ENCODE data around the gene CHMP4B.

Gene CHMP4B, protein sequence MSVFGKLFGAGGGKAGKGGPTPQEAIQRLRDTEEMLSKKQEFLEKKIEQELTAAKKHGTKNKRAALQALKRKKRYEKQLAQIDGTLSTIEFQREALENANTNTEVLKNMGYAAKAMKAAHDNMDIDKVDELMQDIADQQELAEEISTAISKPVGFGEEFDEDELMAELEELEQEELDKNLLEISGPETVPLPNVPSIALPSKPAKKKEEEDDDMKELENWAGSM

GRCh38 chr20:33810885-33811775 lies at the start of gene CHMP4B:
Gene CHMP4B, plus strand, starts transcription at chr20:33811348. Its CDS starts 121 bp downstream, at chr20:33811469.
- peak; percentile 99 for DNase-seq

- no peak for DNase-seq
These were observed 49.4 kb upstream of the CHMP4B start for GRCh38 chr20:33761698-33762250.

DNA sequence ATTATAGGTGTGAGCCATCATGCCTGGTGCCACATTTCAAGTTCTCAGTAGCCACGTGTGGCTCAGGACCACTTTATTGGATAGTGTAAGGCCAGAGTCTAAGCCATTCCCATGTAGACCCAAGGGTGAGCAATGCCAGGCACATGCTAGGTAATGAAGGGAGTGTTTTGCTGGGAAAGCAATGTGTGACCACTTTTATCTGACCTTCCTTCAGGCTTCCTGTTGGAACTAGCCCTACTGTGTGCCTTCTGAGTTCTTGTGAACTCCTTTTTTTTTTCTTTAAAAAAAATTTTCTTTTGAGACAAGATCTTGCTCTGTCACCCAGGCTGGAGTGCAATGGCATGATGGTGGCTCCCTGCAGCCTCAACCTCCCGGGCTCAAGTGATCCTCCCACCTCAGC lies 46.0 kb upstream of the CHMP4B start:
- DNase-seq, result no peak

GRCh38 chr20:33765592-33765991 lies 45.6 kb upstream of the CHMP4B start:
- no peak for DNase-seq

DNA sequence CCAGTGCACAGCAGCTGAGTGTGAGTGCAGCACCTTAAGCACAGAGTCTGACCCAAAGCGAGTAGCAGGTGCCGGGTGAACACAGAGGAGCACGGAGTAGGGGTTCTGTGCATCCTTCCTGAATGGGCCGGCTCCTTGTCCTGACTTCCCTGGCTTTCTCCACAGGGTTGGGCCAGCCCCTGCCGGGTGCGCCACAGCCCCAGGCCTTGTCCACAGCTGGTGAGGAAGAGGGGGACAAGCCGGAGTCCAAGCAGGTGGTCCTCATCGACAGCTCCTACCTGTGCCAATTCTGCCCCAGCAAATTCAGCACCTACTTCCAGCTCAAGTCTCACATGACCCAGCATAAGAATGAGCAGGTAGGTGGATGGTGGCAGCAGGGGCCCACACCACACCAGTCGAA lies 44.5 kb upstream of the CHMP4B start:
- no peak for DNase-seq

DNA sequence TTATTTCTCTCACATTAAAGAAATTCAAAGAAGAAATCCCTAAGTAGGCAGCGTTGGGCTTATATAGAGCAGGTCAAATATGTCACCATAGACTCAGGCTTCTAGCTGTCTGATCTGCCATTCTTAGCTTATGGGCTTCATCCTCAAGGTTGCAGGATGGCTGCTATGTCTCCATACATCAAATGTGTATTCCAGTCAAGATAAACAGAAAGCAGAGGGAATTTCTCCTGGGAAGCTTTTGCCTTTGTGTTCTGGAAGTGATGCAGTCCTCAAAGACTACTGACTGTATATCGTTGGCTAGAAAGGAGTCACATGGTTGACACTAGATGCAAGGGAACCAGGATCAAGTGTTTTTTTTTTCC lies 43.4 kb upstream of the CHMP4B start:
- DNase-seq, result no peak

DNA sequence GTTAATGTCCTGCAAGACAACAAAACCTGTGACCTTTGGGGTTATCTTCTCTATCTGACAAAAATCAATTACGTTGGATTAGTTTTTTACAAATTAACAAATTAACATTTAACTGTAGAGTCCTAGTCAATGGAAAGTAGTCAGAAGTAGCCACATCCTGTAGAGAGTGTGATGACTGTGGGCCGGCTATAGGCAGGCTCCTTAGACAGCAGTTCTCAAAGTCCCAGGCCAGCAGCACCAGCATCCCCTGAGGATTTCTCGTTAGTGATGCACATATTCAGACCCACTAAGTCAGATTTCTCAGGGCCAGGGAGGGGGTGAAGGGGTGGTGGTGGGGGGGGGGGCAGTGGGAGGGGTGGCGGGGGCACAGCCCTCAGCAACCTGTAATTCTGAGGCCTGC lies 42.1 kb upstream of the CHMP4B start:
- DNase-seq, result no peak

GRCh38 chr20:33770005-33770404 lies 41.1 kb upstream of the CHMP4B start:
- DNase-seq, result no peak

DNA sequence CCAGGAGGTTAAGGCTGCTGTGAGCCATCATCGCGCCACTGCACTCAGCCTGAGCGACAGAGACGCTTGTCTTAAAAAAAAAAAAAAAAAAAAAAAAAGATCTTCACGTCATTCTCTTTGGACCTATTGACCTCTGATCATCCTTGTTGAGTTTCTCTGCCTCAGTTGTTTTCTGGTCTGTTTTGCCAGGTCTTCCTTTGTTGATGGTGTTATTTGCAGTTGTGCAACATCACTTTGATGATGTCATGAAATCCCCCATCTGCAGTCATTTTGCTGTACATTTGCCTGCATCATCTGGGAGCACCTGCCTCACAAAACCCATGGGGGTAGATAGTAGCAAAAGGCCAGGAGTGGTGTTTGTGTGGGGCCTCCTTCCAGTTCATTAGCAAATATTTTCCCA lies 39.2 kb upstream of the CHMP4B start:
- no peak for DNase-seq

GRCh38 chr20:33772439-33772838 lies 38.7 kb upstream of the CHMP4B start:
- DNase-seq, result no peak

DNA sequence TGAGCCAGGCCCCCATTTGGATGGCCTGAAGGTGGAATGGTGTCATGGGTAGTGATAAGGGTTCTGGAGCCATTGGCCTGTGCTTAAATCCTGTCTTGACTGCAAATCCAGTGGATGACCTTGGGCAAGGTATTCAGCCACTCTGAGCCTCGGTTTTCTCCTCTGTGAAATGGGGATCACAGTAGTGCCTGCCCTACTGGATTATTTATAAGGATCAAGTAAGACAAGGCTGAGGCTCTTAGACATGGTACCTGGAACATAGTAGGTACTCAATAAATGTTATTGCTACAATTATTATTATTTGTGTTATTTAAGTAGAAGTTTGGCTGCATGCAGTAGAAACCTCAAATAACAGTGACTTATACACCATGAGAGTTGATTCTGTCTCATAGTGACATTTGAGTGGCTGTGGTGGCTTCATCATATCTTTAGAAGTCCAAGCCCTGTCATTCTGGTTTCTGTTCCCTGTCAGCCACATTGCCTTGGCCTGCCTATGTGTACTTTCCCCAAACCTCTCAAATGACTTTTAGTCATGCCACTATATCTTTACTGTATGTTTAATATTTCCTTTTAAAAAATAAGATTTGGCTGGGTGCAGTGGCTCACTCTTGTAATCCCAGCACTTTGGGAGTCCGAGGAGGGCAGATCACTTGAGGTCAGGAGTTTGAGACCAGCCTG lies 37.6 kb upstream of the CHMP4B start:
- peak; percentile 90 for DNase-seq

GRCh38 chr20:33777816-33778215 lies 33.3 kb upstream of the CHMP4B start:
- no peak for DNase-seq

GRCh38 chr20:33781133-33781532 lies 30.0 kb upstream of the CHMP4B start:
- no peak for DNase-seq

- DNase-seq, result no peak
These were observed 29.2 kb upstream of the CHMP4B start for GRCh38 chr20:33781945-33782344.

- no peak for DNase-seq
These were observed 27.9 kb upstream of the CHMP4B start for GRCh38 chr20:33783256-33783655.

- DNase-seq, result no peak
These were observed 27.3 kb upstream of the CHMP4B start for GRCh38 chr20:33783818-33784217.

- no peak for DNase-seq
These were observed 26.9 kb upstream of the CHMP4B start for GRCh38 chr20:33784225-33784624.

GRCh38 chr20:33785503-33785902 lies 25.6 kb upstream of the CHMP4B start:
- no peak for DNase-seq

DNA sequence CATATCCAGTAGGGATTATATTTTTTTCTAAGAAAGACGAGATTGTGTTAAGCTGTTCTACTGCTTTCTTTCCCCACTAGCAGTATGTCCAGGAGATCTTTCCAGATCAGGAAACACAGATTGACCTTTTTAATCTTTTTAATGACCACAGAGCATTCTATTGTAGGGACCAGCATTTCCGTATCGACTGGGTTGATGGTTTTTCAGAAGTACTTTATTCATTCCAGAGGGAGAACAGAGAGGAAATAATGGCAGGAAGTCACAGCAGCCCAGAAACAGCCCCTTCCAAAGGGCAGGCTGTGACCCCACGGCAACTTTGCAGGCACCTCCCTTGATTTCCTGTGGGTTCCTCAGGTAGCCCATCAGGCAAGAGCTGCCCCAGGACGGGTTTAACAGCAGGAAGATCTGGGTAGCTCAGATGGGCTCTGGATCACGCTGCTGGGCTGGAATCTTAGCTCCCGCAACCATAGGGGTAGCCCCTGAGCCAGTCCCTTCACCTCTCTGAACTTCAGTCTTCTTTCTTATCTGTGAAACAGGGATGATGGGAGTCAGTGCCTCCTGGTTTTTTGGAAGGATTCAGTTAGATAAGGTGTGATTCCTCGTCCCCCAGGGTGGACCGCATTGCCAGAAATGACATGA lies 23.8 kb upstream of the CHMP4B start:
- no peak for DNase-seq

- DNase-seq, result no peak
These were observed 22.6 kb upstream of the CHMP4B start for GRCh38 chr20:33788351-33789049.

DNA sequence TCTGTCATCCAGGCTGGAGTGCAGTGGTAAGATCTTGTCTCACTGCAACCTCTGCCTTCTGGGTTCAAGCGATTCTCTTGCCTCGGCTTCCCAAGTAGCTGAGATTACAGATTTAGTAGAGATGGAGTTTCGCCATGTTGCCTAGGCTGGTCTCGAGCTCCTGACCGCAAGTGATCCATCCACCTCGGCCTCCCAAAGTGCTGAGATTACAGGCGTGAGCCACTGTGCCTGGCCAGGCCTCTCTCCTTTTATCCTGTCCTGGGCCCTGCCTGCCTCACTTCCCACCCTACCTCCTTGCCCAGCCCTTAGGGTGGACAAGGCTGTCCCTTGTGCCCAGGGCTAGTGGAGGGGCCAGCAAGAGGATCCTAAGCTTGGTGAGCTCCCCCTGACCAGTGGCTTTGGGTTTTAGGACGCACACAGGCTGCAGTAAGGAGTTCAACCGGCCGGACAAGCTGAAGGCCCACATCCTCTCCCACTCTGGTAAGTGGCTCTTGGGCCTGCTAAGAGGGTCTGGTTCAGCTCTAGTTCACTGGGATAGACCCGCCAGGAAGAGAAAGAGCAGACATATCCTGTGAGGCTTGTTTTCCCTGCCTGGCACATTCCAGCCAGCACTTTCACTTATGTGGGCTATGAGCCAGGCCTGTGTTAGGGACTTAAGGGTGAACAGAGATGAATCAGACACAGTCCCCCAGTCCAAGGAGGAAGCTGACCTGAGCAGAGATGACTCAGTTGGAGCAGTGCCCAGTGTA lies 21.9 kb upstream of the CHMP4B start:
- no peak for DNase-seq

DNA sequence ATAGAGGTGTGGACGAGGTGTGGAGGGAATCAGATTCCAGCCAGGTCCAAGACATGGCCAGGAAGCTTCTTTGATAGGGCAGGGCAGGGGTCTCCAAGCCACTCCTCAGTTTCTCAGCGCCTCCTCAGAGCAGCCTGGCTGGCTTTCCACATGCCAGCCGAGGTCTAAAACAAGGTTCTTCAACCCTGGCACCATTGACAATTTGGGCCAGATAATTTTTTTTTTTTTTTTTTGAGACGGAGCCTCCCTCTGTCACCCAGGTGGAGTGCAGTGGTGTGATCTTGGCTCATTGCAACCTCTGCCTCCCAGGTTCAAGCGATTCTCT lies 21.3 kb upstream of the CHMP4B start:
- DNase-seq, result no peak

Measured in inflammatory macrophage treated with lipopolysaccharide for 4 hours (primary cell).